ENCODE results near the gene RUFY2.
"Not testable (repeated sequence)": the region's sequence is repeated elsewhere in the genome, so short reads cannot be mapped to it uniquely, and the experiment has no call there.

Gene RUFY2, protein sequence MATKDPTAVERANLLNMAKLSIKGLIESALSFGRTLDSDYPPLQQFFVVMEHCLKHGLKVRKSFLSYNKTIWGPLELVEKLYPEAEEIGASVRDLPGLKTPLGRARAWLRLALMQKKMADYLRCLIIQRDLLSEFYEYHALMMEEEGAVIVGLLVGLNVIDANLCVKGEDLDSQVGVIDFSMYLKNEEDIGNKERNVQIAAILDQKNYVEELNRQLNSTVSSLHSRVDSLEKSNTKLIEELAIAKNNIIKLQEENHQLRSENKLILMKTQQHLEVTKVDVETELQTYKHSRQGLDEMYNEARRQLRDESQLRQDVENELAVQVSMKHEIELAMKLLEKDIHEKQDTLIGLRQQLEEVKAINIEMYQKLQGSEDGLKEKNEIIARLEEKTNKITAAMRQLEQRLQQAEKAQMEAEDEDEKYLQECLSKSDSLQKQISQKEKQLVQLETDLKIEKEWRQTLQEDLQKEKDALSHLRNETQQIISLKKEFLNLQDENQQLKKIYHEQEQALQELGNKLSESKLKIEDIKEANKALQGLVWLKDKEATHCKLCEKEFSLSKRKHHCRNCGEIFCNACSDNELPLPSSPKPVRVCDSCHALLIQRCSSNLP

DNA sequence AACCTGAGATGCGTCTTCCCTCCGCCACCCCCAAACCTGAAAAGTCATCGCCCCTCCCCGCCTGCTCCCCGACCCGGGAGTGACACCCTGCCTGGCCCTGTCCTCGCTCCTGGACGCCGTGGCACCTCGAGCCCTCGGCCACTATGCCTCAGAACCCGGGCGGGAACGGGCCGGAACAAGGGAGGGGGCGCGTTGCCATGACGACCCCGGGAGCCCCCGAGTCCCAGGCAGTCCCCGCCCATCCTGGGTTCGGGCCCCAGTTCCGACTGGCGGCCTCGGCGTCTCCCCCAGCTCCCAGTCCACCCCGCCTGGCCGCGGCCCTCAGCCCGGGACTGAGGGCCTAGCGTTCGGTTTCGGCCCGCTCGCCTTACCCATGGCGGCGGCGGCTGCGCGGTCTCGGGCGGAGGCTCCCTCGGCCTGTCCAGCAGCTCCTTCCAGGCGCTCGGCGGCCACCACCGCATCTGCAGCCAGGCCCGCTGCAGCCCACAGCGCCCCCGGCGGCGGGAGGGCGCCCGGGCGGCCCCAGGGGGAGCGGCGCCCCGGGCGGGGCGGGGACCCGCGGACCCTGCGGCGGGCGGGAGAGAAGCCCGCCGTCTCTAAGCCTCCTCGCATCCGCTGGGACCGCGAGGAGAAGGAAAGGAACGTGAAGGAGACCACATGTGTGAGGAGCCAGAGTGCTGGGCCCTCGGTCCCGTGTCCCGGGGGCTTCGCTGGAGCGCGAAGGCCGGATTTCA, at the start of gene RUFY2:
RUFY2 (minus strand) TSS at position 463 of the 734 bp plus-strand sequence; CDS start at position 375, 88 bp downstream.
- H3K9me3 ChIP-seq (ENCODE audit: control insufficient read depth, insufficient read depth, low read length), result no peaks in the 10 kb centered on the region
- peak within 1 kb of the TSS; percentile 81 for H3K4me3 ChIP-seq (ENCODE audit: low read depth, low read length)
- peak within 1 kb of the TSS; percentile 81 for H3K9ac ChIP-seq (ENCODE audit: low read depth, low read length)
- H3K4me1 ChIP-seq (ENCODE audit: control insufficient read depth, insufficient read depth, low read length), result peaks cover 6% of the 10 kb centered on the region
- H3K27me3 ChIP-seq (ENCODE audit: control insufficient read depth, insufficient read depth, low read length), result no peaks in the 10 kb centered on the region
- H3K36me3 ChIP-seq (ENCODE audit: control insufficient read depth, insufficient read depth, low read length), result no peaks in the 10 kb centered on the region

DNA sequence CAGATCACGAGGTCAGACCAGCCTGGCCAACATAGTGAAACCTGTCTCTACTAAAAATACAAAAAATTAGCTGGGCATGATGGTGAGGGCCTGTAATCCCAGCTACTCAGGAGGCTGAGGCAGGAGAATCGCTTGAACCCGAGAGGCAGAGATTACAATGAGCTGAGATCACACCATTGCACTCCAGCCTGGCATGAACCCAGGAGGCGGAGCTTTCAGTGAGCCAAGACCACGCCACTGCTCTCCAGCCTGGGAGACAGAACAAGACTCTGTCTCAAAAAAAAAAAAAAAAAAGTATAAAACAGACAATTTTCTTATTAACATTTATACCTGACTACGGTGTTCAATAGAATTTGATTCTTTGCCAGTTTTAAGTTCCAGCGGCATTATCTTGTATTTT, 42.6 kb upstream of the RUFY2 start:
- not testable (repeated sequence) for H3K4me1 ChIP-seq (ENCODE audit: control insufficient read depth, insufficient read depth, low read length); H3K4me3 ChIP-seq (ENCODE audit: low read depth, low read length); H3K27me3 ChIP-seq (ENCODE audit: control insufficient read depth, insufficient read depth, low read length); H3K9me3 ChIP-seq (ENCODE audit: control insufficient read depth, insufficient read depth, low read length); H3K9ac ChIP-seq (ENCODE audit: low read depth, low read length)
- peaks cover 11% of the 10 kb centered on the region for H3K36me3 ChIP-seq (ENCODE audit: control insufficient read depth, insufficient read depth, low read length)

DNA sequence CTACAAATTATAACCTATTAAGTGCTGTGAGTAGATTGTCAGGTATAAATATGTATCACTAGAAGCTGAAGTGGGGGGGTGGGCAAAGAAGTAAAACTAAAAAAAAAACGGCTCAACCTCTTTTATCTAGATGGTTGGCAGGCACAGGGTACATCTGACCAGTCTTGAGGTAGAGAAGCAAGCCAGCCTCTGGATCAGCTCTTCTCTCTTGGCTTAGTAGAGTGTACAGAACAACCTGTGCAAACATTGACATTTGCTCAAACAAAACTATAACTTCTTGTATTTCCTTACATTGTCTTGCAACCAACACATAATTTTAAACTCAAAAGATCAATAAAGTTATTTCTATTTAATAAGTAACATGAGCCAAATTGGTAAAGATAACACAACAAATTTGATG, 39.1 kb upstream of the RUFY2 start:
- no peaks in the 10 kb centered on the region for H3K27me3 ChIP-seq (ENCODE audit: control insufficient read depth, insufficient read depth, low read length)
- no peaks in the 10 kb centered on the region for H3K9me3 ChIP-seq (ENCODE audit: control insufficient read depth, insufficient read depth, low read length)
- peaks cover 10% of the 10 kb centered on the region for H3K36me3 ChIP-seq (ENCODE audit: control insufficient read depth, insufficient read depth, low read length)
- no peak overlapping the region for H3K9ac ChIP-seq (ENCODE audit: low read depth, low read length)
- H3K4me1 ChIP-seq (ENCODE audit: control insufficient read depth, insufficient read depth, low read length), result no peaks in the 10 kb centered on the region
- no peak overlapping the region for H3K4me3 ChIP-seq (ENCODE audit: low read depth, low read length)

DNA sequence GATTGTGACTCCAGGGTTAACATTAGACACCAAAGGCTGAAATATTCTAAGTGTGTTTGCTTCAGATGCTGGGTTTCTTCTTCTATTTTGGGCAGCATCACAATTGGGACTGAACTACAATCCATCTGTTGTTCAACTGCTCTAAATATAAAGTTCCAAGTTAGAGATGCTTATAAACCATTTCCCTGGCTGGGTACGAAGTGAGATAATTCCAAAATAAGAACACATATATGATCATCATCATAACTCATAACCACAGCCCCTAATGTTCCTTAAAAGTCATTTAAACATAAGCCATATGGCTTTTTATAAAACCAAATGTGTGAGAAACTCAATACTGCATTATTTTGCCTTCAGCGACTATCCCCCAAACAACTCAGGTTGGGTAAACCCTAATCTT, 35.9 kb upstream of the RUFY2 start:
- Histone ChIP-seq H3K36me3 (ENCODE audit: control insufficient read depth, insufficient read depth, low read length) (peaks cover 12% of the 10 kb centered on the region), H3K4me1 (ENCODE audit: control insufficient read depth, insufficient read depth, low read length) (no peaks in the 10 kb centered on the region), H3K4me3 (ENCODE audit: low read depth, low read length) (no peak overlapping the region), H3K9me3 (ENCODE audit: control insufficient read depth, insufficient read depth, low read length) (no peaks in the 10 kb centered on the region), H3K27me3 (ENCODE audit: control insufficient read depth, insufficient read depth, low read length) (no peaks in the 10 kb centered on the region), H3K9ac (ENCODE audit: low read depth, low read length) (no peak overlapping the region)

DNA sequence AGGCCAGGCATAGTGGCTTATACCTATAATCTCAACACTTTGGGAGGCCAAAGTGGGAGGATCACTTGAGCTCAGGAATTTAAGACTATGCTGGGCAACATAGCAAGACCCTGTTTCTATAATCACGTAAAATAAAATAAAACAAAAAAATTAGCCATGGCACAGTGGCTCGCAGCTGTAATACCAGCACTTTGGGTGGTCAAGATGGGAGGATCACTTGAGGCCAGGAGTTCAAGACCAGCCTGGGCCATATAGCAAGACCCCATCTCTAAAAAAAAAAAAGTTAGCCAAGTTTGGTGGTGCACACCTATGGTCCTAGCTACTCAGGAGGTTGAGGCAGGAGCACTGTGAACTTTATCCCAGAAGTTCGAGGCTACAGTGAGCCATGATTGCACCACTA, 33.8 kb upstream of the RUFY2 start:
- no peaks in the 10 kb centered on the region for H3K4me1 ChIP-seq (ENCODE audit: control insufficient read depth, insufficient read depth, low read length)
- no peak overlapping the region for H3K9ac ChIP-seq (ENCODE audit: low read depth, low read length)
- H3K27me3 ChIP-seq (ENCODE audit: control insufficient read depth, insufficient read depth, low read length), result no peaks in the 10 kb centered on the region
- H3K9me3 ChIP-seq (ENCODE audit: control insufficient read depth, insufficient read depth, low read length), result no peaks in the 10 kb centered on the region
- H3K4me3 ChIP-seq (ENCODE audit: low read depth, low read length), result no peak overlapping the region
- H3K36me3 ChIP-seq (ENCODE audit: control insufficient read depth, insufficient read depth, low read length), result peaks cover 18% of the 10 kb centered on the region

DNA sequence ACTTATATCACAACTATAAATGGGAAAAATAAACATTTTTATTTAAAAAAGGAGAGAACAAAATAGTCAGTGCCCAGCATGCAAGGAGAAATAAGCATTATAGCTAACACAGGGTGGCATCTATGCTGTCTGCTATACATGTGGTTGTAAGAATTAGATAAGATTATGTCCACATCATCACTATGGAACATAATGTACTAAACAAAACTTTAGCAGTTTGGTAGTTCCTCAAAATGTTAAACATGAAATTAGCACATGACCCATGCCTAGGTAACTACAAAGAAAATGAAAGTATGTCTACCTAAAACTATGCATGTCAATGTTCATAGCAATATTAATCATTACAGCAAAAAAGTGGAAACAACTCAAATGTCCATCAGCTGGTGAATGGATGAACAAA, 28.7 kb upstream of the RUFY2 start:
- Histone ChIP-seq H3K27me3 (ENCODE audit: control insufficient read depth, insufficient read depth, low read length) (no peaks in the 10 kb centered on the region), H3K4me1 (ENCODE audit: control insufficient read depth, insufficient read depth, low read length) (no peaks in the 10 kb centered on the region), H3K36me3 (ENCODE audit: control insufficient read depth, insufficient read depth, low read length) (peaks cover 10% of the 10 kb centered on the region), H3K9me3 (ENCODE audit: control insufficient read depth, insufficient read depth, low read length) (no peaks in the 10 kb centered on the region), H3K9ac (ENCODE audit: low read depth, low read length) (no peak overlapping the region), H3K4me3 (ENCODE audit: low read depth, low read length) (no peak overlapping the region)

DNA sequence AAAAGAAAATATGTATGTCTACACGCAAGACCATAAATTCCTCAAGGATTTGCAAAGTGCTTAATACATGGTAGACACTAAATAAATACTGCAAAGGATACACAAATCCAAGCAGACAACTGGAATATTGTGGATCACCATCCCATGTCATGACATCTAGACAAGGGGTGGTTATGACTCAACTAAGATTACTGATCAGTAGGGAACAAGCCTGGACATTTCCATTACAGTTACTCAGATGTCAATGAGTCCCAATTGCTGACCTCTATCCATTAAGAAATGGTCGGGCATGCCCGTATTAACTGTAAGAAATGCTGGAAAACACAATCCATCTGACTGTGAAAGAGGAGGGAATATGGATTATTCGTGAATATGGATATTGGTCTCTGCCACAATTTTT, 27.6 kb upstream of the RUFY2 start:
- Histone ChIP-seq H3K27me3 (ENCODE audit: control insufficient read depth, insufficient read depth, low read length) (no peaks in the 10 kb centered on the region), H3K9me3 (ENCODE audit: control insufficient read depth, insufficient read depth, low read length) (no peaks in the 10 kb centered on the region), H3K4me3 (ENCODE audit: low read depth, low read length) (no peak overlapping the region), H3K36me3 (ENCODE audit: control insufficient read depth, insufficient read depth, low read length) (peaks cover 10% of the 10 kb centered on the region), H3K9ac (ENCODE audit: low read depth, low read length) (no peak overlapping the region), H3K4me1 (ENCODE audit: control insufficient read depth, insufficient read depth, low read length) (no peaks in the 10 kb centered on the region)

DNA sequence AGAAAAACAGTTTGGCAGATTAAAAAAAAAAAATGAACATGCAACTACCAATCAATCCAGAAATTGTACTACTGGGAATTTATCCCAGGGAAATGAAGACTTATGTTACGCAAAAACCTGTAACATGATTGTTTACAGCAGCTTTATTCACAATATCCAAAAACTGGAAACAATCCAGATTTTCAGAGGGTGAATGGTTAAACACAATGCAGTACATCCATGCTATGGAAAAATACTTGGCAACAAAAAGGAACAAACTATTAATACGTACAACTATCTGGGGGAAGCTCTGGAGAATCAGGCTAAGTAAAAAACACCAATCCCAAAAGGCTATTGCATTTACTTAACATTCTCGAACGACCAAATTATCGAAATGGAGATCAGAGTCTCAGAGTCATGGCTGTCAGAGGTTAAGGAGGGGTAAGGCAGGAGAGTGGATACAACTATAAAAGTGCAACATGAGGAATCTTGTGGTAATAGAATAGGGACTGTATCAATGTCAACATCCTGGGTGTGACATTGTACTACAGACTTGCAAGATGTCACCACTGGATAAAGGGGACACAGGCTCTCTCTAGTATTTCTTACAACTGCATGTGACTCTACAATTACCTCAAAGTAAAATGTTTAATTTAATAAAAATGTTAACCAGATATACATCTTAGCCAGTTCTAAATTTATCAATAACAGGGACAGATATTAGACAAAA, 21.5 kb upstream of the RUFY2 start:
- Histone ChIP-seq H3K36me3 (ENCODE audit: control insufficient read depth, insufficient read depth, low read length) (peaks cover 7% of the 10 kb centered on the region), H3K27me3 (ENCODE audit: control insufficient read depth, insufficient read depth, low read length) (no peaks in the 10 kb centered on the region)

DNA sequence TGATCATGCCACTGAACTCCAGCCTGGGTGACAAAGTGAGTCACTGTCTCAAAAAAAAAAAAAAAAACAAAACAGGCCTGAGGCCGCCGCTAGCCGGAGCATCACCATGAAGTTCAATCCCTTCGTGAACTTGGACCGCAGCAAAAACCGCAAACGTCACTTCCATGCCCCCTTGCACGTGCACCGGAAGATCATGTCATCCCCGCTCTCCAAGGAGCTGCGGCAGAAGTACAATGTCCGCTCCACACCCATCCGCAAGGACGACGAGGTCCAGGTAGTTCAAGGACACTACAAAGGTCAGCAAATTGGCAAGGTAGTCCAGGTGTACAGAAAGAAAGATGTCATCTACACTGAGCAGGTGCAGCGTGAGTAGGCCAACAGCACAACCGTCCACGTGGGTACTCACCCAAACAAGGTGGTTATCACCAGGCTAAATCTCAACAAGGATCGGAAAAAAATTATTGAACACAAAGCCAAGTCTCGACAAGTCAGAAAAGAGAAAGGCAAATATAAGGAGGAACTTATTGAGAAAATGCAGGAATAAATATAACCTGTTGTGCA, 17.5 kb upstream of the RUFY2 start:
- Histone ChIP-seq H3K36me3 (ENCODE audit: control insufficient read depth, insufficient read depth, low read length) (peaks cover 11% of the 10 kb centered on the region), H3K27me3 (ENCODE audit: control insufficient read depth, insufficient read depth, low read length) (no peaks in the 10 kb centered on the region), H3K4me1 (ENCODE audit: control insufficient read depth, insufficient read depth, low read length) (no peaks in the 10 kb centered on the region), H3K9me3 (ENCODE audit: control insufficient read depth, insufficient read depth, low read length) (no peaks in the 10 kb centered on the region), H3K4me3 (ENCODE audit: low read depth, low read length) (no peak overlapping the region), H3K9ac (ENCODE audit: low read depth, low read length) (no peak overlapping the region)

More for the DNA sequence above, 21.5 kb upstream of the RUFY2 start:
- Histone ChIP-seq H3K4me1 (ENCODE audit: control insufficient read depth, insufficient read depth, low read length) (no peaks in the 10 kb centered on the region), H3K4me3 (ENCODE audit: low read depth, low read length) (no peak overlapping the region), H3K9me3 (ENCODE audit: control insufficient read depth, insufficient read depth, low read length) (no peaks in the 10 kb centered on the region), H3K9ac (ENCODE audit: low read depth, low read length) (no peak overlapping the region)

DNA sequence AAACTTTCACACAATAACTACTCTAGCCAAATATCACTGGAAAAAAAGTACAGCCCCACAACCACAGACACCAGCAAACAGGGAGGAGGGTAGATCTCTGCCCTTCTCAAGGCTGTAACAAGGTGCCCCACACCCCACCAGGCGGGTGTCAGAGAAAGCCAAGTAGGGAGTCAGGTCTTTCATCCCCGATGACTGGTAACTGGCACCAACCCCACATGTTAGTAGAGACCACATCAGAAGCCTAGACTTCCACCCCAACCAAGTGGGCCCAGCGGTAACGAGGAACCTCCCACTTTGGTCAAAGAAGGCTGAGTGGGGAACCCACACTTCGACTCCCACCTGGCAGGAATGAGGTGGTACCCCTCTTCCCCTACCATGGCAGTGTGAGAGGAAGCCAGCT, 16.4 kb upstream of the RUFY2 start:
- no peaks in the 10 kb centered on the region for H3K4me1 ChIP-seq (ENCODE audit: control insufficient read depth, insufficient read depth, low read length)
- no peaks in the 10 kb centered on the region for H3K9me3 ChIP-seq (ENCODE audit: control insufficient read depth, insufficient read depth, low read length)
- H3K27me3 ChIP-seq (ENCODE audit: control insufficient read depth, insufficient read depth, low read length), result no peaks in the 10 kb centered on the region
- peaks cover 14% of the 10 kb centered on the region for H3K36me3 ChIP-seq (ENCODE audit: control insufficient read depth, insufficient read depth, low read length)
- no peak overlapping the region for H3K9ac ChIP-seq (ENCODE audit: low read depth, low read length)
- H3K4me3 ChIP-seq (ENCODE audit: low read depth, low read length), result no peak overlapping the region

DNA sequence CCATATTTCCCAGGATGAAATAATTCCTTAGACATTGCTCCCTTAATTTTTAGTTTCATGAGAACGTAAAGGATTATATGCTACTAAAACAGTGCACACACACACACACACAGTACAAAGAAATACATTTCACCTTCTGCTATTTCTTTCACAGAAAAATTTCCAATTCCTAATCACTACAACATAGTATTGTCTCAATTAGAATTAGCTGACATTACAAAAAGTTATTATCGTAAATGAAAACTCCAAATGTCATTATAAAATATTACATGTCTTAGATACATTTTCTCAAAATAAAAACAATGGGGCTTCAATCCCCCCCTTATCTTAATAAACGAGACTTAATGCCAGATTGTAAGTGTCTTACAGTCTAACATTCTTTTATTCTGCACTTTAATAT, 12.3 kb upstream of the RUFY2 start:
- Histone ChIP-seq H3K36me3 (ENCODE audit: control insufficient read depth, insufficient read depth, low read length) (peaks cover 18% of the 10 kb centered on the region), H3K9ac (ENCODE audit: low read depth, low read length) (no peak overlapping the region), H3K9me3 (ENCODE audit: control insufficient read depth, insufficient read depth, low read length) (no peaks in the 10 kb centered on the region), H3K27me3 (ENCODE audit: control insufficient read depth, insufficient read depth, low read length) (no peaks in the 10 kb centered on the region), H3K4me3 (ENCODE audit: low read depth, low read length) (no peak overlapping the region), H3K4me1 (ENCODE audit: control insufficient read depth, insufficient read depth, low read length) (no peaks in the 10 kb centered on the region)
